ENCODE results near the gene TSSC4.
A peak's percentile ranks its signal among the peaks of the same experiment; 100 is the strongest.

TSSC4 gene

GRCh38 chr11:2387266-2387987, 13.1 kb upstream of the TSSC4 start:
- no peak overlapping the region for H3K4me3 ChIP-seq (ENCODE audit: low read depth, low read length)
- TF ChIP-seq, protein P1, sequence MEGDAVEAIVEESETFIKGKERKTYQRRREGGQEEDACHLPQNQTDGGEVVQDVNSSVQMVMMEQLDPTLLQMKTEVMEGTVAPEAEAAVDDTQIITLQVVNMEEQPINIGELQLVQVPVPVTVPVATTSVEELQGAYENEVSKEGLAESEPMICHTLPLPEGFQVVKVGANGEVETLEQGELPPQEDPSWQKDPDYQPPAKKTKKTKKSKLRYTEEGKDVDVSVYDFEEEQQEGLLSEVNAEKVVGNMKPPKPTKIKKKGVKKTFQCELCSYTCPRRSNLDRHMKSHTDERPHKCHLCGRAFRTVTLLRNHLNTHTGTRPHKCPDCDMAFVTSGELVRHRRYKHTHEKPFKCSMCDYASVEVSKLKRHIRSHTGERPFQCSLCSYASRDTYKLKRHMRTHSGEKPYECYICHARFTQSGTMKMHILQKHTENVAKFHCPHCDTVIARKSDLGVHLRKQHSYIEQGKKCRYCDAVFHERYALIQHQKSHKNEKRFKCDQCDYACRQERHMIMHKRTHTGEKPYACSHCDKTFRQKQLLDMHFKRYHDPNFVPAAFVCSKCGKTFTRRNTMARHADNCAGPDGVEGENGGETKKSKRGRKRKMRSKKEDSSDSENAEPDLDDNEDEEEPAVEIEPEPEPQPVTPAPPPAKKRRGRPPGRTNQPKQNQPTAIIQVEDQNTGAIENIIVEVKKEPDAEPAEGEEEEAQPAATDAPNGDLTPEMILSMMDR (IDR thresholded peaks at IDR 0.05; ENCODE audit: control insufficient read depth, extremely low read depth, insufficient read depth): no peak
- DNase-seq (ENCODE audit: low read depth): no peak

DNA sequence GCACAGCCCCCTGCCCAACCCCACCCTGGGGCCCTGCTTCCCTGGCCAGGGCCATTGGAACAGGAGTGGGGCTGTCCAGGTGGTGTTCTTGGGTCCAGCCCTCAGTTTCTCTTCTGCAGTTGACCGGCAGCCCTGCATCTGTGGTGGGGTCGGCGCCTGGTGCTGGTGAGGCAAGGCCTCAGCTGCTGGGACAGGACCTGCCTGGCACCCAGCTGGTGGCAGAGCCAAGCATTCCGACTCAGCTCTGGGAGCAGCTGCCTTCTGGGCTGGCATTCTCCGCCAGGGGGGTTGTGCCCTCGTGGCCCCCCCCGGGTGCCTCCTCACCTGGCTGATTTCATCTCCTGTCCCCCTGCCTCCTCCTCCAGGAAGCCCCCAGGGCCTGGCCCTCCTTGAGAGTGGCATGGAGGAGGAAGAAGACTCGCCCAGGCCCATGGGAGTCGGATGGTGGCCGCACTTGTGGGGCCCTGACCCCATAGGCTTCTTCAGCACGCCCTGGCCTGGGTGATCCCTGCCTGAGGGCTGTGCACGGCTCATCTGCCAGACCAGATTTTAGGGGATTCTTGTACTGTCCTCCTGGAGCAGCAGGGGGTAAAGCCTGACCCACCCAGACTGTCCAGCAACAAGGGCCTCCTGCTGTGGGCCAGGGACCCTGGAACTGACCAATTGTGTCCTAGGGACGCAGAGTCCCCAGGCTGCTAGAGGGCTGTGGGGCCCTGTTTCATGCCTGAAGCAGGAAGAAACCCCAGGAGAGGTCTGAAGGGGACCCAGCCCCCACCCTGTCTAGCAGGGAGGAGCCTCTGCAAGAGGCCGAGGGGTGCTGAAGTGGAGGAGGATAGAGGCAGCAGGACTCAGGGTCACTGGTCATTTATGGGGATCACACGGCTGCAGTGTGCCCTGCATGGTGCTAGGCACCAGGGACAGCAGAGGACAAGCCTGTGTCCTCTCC, 11.8 kb upstream of the TSSC4 start:
- no peak overlapping the region for H3K4me3 ChIP-seq (ENCODE audit: low read depth, low read length)
- DNase-seq (ENCODE audit: low read depth): no peak
- TF ChIP-seq, protein P1 (IDR thresholded peaks at IDR 0.05; ENCODE audit: control insufficient read depth, extremely low read depth, insufficient read depth): no peak

DNA sequence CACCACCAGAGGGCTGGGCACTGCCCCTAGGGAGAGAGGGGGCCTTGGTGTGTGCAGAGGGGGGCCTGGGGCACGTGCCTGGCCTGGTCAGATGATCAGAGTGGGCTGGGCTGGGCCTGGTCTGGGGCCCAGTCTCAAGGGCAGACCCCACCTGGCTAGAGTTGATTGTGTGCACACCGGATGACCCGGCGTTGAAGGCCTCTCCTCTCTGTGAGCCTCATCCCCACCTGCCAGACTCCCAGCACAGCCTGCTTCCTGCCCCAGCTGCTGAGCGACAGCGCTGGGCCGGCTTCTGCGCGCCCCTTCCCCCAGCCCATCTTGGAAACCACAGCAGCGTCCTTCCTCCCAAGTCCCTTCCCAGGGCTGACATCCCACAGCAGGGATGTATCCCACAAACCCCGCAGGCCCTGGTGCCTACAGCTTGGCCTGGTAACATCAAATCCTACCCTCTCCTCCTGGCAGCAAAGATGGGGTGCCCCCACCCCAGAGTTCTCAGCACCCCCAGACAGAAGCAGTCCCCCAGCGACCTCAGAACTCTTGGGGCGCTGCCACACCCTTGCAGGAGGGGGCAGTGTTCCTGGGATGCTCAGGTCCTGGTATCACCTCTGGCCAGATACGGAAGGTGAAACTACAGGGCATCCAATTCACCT, 11.0 kb upstream of the TSSC4 start:
- no peak for DNase-seq (ENCODE audit: low read depth)
- TF ChIP-seq, protein P1 (IDR thresholded peaks at IDR 0.05; ENCODE audit: control insufficient read depth, extremely low read depth, insufficient read depth): 0 out of 2 replicates have a peak, but pooled peaks have one; percentile 3
- H3K4me3 ChIP-seq (ENCODE audit: low read depth, low read length): no peak overlapping the region

- TF ChIP-seq, protein P1 (IDR thresholded peaks at IDR 0.05; ENCODE audit: control insufficient read depth, extremely low read depth, insufficient read depth): no peak
- no peak overlapping the region for H3K4me3 ChIP-seq (ENCODE audit: low read depth, low read length)
- no peak for DNase-seq (ENCODE audit: low read depth)
Measured at GRCh38 chr11:2390091-2390724, 10.3 kb upstream of the TSSC4 start.

DNA sequence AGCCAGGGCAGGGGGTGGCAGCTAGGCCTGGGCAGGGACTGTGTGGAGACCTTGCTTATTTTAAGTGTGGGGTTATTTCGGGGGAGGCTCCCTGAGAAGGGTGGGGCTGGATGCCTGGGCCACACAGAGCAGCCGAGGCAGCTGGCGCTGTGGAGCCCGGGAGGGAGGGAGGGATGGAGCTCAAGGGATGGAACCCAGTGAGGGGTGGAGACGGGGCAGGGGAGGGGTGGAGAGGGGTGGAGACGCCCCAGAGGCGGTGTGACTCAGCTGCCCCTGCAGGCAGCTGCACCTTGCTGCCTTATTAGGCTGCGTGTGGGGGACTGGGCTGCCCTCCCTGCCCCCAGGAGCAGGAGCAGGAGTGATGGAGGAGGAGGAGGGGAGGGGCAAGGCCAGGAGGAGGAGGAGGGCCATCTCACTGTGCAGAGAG, 9.8 kb upstream of the TSSC4 start:
- H3K4me3 ChIP-seq (ENCODE audit: low read depth, low read length): no peak overlapping the region
- DNase-seq (ENCODE audit: low read depth): no peak
- TF ChIP-seq, protein P1 (IDR thresholded peaks at IDR 0.05; ENCODE audit: control insufficient read depth, extremely low read depth, insufficient read depth): no peak

GRCh38 chr11:2391181-2391975, 9.2 kb upstream of the TSSC4 start:
- no peak for DNase-seq (ENCODE audit: low read depth)
- no peak overlapping the region for H3K4me3 ChIP-seq (ENCODE audit: low read depth, low read length)
- TF ChIP-seq, protein P1 (IDR thresholded peaks at IDR 0.05; ENCODE audit: control insufficient read depth, extremely low read depth, insufficient read depth): no peak
